ENCODE measurements around the gene WIPF1. TPM values are rescaled to one million over a fixed set of nuclear protein-coding genes. Genes with fewer than 3 reads are reported as not detected.

Gene WIPF1
- total RNA-seq, 1 experiment from 2014 or later: 6.4 TPM

DNA sequence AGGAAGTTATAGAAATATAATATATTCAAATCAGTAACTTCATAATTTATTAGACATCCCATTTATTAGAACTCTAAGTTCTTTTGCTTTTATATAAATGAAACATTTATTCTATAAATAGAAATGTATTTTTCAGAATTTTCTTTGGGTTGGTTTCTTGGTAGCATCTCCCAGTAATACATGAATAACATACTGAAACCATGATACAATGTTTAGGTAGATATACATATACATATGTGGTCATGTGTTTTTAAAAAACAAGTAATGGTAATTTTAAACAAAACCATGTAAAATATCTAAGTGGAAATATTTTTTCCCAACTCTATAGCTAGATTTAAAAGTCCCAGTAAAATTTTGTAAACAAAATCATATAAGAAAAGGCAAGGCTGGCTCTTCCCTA lies 36.9 kb downstream of the WIPF1 start (continued):
- TF ChIP-seq ATF1 (CRISPR knock-in tag; IDR thresholded peaks at IDR 0.05) (no peak), ZNF263 (CRISPR knock-in tag; IDR thresholded peaks at IDR 0.05; ENCODE audit: low read depth) (no peak), ZNF671 (CRISPR knock-in tag; IDR thresholded peaks at IDR 0.05) (no peak), ETV6 (CRISPR knock-in tag; IDR thresholded peaks at IDR 0.05) (no peak)
- TF ChIP-seq, protein P1, sequence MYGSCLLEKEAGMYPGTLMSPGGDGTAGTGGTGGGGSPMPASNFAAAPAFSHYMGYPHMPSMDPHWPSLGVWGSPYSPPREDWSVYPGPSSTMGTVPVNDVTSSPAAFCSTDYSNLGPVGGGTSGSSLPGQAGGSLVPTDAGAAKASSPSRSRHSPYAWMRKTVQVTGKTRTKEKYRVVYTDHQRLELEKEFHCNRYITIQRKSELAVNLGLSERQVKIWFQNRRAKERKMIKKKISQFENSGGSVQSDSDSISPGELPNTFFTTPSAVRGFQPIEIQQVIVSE (CRISPR knock-in tag; IDR thresholded peaks at IDR 0.05; ENCODE audit: borderline replicate concordance): no peak

DNA sequence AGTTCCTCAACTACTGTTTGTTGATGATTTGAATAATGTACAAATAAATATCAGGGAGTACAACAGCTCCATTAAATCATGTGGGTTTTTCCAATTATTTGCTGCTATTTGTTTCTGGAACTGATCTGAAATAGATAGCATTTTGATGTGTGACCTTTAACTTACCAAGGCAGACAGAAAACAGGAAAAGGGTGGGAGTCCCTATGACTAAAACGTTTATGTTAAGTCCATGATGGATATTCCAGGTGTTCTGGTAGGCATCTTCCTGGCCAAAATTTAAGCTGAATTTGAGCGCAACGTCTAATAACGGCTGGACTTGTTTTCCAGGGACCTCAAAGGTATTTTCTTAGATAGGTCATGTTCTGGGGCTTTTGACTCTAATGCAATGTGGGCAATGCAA lies 41.6 kb downstream of the WIPF1 start:
- H3K27me3 Mint-ChIP-seq (ENCODE audit: low read depth): no peaks in the 10 kb centered on the region; the same call in 1 of the 2 replicates
- H3K4me1 Mint-ChIP-seq: peaks cover 2% of the 10 kb centered on the region; the same call in 1 of the 2 replicates
- ChIA-PET POLR2A (no interaction called here), CTCF (interaction anchor here (2.0 kb wide), 1 partner anchor 9 kb away, joined by 11 read pairs; no protein-coding TSS in a partner anchor)
- H3K4me3 Mint-ChIP-seq: no peak overlapping the region
- ATAC-seq: no peak
- H3K36me3 Mint-ChIP-seq: peaks cover 4% of the 10 kb centered on the region
- TF ChIP-seq SP1 (CRISPR knock-in tag; conservative IDR thresholded peaks at IDR 0.05): no peak
- TF ChIP-seq, protein P1 (CRISPR knock-in tag; IDR thresholded peaks at IDR 0.05; ENCODE audit: borderline replicate concordance): no peak
- TF ChIP-seq, protein P2, sequence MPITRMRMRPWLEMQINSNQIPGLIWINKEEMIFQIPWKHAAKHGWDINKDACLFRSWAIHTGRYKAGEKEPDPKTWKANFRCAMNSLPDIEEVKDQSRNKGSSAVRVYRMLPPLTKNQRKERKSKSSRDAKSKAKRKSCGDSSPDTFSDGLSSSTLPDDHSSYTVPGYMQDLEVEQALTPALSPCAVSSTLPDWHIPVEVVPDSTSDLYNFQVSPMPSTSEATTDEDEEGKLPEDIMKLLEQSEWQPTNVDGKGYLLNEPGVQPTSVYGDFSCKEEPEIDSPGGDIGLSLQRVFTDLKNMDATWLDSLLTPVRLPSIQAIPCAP (CRISPR knock-in tag; IDR thresholded peaks at IDR 0.05): no peak
- no peak overlapping the region for H3K27ac Mint-ChIP-seq
- DNase-seq (ENCODE audit: low spot score): no peak
- peaks cover 9% of the 10 kb centered on the region for H3K9me3 Mint-ChIP-seq

DNA sequence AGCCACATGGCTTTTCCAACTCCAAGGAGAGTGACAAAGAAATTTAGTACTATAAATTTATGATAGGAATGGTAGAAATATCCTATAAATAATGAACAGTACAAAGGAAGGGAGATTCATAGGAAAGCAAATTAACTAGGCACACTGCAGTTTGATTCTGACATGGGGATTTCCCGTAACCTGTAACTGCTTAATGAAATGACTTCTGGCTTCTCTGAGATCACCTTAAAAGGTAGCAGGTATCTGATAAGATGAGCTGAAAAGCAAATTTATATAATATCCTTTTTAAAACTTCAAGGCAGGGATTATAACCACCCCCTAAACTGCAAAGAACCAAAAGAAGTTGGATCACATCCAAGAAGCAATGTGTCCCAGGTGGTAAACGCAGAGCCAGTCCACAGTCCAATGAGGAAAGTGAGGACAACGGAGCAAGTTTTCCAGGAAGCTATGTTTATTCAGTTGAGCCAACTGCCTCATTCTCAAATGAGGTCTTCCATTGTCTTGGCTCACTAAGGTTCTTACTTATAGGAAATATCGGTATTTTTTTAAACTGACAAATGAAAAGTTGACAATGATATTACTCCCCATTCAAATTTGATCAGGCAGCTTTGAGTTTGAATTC lies 43.0 kb downstream of the WIPF1 start:
- no peaks in the 10 kb centered on the region; the same call in 1 of the 2 replicates for H3K27me3 Mint-ChIP-seq (ENCODE audit: low read depth)
- DNase-seq (ENCODE audit: low spot score) (no peak), ATAC-seq (no peak)
- H3K27ac Mint-ChIP-seq: no peak overlapping the region
- 0 out of 2 replicates have a peak, but pooled peaks cover 2% of the 10 kb centered on the region for H3K4me1 Mint-ChIP-seq
- ChIA-PET CTCF (interaction anchor here (2.0 kb wide), 1 partner anchor 8 kb away, joined by 11 read pairs; no protein-coding TSS in a partner anchor), POLR2A (no interaction called here)
- H3K4me3 Mint-ChIP-seq: no peak overlapping the region
- TF ChIP-seq ESRRA (CRISPR knock-in tag; IDR thresholded peaks at IDR 0.05; ENCODE audit: borderline replicate concordance): no peak
- TF ChIP-seq, protein P3, sequence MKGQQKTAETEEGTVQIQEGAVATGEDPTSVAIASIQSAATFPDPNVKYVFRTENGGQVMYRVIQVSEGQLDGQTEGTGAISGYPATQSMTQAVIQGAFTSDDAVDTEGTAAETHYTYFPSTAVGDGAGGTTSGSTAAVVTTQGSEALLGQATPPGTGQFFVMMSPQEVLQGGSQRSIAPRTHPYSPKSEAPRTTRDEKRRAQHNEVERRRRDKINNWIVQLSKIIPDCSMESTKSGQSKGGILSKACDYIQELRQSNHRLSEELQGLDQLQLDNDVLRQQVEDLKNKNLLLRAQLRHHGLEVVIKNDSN (CRISPR knock-in tag; IDR thresholded peaks at IDR 0.05): no peak
- TF ChIP-seq ZNF423 (CRISPR knock-in tag; IDR thresholded peaks at IDR 0.05): no peak
- TF ChIP-seq, protein P4, sequence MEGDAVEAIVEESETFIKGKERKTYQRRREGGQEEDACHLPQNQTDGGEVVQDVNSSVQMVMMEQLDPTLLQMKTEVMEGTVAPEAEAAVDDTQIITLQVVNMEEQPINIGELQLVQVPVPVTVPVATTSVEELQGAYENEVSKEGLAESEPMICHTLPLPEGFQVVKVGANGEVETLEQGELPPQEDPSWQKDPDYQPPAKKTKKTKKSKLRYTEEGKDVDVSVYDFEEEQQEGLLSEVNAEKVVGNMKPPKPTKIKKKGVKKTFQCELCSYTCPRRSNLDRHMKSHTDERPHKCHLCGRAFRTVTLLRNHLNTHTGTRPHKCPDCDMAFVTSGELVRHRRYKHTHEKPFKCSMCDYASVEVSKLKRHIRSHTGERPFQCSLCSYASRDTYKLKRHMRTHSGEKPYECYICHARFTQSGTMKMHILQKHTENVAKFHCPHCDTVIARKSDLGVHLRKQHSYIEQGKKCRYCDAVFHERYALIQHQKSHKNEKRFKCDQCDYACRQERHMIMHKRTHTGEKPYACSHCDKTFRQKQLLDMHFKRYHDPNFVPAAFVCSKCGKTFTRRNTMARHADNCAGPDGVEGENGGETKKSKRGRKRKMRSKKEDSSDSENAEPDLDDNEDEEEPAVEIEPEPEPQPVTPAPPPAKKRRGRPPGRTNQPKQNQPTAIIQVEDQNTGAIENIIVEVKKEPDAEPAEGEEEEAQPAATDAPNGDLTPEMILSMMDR (IDR thresholded peaks at IDR 0.05): no peak
- TF ChIP-seq ZNF138 (CRISPR knock-in tag; conservative IDR thresholded peaks at IDR 0.05): no peak
- no peak for TF ChIP-seq NFYB (CRISPR knock-in tag; conservative IDR thresholded peaks at IDR 0.05; ENCODE audit: low read depth)
- TF ChIP-seq ZNF671 (CRISPR knock-in tag; IDR thresholded peaks at IDR 0.05): no peak
- TF ChIP-seq, protein P5, sequence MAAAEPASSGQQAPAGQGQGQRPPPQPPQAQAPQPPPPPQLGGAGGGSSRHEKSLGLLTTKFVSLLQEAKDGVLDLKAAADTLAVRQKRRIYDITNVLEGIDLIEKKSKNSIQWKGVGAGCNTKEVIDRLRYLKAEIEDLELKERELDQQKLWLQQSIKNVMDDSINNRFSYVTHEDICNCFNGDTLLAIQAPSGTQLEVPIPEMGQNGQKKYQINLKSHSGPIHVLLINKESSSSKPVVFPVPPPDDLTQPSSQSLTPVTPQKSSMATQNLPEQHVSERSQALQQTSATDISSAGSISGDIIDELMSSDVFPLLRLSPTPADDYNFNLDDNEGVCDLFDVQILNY (CRISPR knock-in tag; IDR thresholded peaks at IDR 0.05): no peak
- TF ChIP-seq OVOL2 (CRISPR knock-in tag; IDR thresholded peaks at IDR 0.05; ENCODE audit: borderline replicate concordance): no peak
- no peak for TF ChIP-seq ZNF396 (CRISPR knock-in tag; IDR thresholded peaks at IDR 0.05; ENCODE audit: borderline replicate concordance)
- no peak for TF ChIP-seq ATF1 (CRISPR knock-in tag; IDR thresholded peaks at IDR 0.05)
- TF ChIP-seq IRF2 (CRISPR knock-in tag; IDR thresholded peaks at IDR 0.05; ENCODE audit: borderline replicate concordance, low read depth): no peak
- TF ChIP-seq, protein P6, sequence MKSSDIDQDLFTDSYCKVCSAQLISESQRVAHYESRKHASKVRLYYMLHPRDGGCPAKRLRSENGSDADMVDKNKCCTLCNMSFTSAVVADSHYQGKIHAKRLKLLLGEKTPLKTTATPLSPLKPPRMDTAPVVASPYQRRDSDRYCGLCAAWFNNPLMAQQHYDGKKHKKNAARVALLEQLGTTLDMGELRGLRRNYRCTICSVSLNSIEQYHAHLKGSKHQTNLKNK (CRISPR knock-in tag; IDR thresholded peaks at IDR 0.05): no peak
- TF ChIP-seq NFATC4 (CRISPR knock-in tag; IDR thresholded peaks at IDR 0.05): no peak
- TF ChIP-seq, protein P7, sequence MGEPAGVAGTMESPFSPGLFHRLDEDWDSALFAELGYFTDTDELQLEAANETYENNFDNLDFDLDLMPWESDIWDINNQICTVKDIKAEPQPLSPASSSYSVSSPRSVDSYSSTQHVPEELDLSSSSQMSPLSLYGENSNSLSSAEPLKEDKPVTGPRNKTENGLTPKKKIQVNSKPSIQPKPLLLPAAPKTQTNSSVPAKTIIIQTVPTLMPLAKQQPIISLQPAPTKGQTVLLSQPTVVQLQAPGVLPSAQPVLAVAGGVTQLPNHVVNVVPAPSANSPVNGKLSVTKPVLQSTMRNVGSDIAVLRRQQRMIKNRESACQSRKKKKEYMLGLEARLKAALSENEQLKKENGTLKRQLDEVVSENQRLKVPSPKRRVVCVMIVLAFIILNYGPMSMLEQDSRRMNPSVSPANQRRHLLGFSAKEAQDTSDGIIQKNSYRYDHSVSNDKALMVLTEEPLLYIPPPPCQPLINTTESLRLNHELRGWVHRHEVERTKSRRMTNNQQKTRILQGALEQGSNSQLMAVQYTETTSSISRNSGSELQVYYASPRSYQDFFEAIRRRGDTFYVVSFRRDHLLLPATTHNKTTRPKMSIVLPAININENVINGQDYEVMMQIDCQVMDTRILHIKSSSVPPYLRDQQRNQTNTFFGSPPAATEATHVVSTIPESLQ (CRISPR knock-in tag; IDR thresholded peaks at IDR 0.05): no peak
- TF ChIP-seq, protein P1 (CRISPR knock-in tag; IDR thresholded peaks at IDR 0.05; ENCODE audit: borderline replicate concordance): no peak
- H3K9me3 Mint-ChIP-seq: peaks cover 9% of the 10 kb centered on the region
- peaks cover 4% of the 10 kb centered on the region for H3K36me3 Mint-ChIP-seq

Data from WTC11 (cell line).